ENCODE data around the gene HS6ST2.

Gene HS6ST2

GRCh38 chrX:132669142-132669541 is 289.3 kb downstream of the HS6ST2 start:
- H3K27me3 ChIP-seq (ENCODE audit: control insufficient read depth in 1 of 2, insufficient read depth in 2 of 2, low read length in 2 of 2) = no peaks in the 10 kb centered on the region
- no peaks in the 10 kb centered on the region for H3K36me3 ChIP-seq (ENCODE audit: control insufficient read depth in 1 of 2, insufficient read depth in 2 of 2, low read length in 2 of 2)
- H3K4me1 ChIP-seq (ENCODE audit: control insufficient read depth in 1 of 2, insufficient read depth in 2 of 2, low read length in 2 of 2) = no peaks in the 10 kb centered on the region
- no peak overlapping the region for H3K27ac ChIP-seq (ENCODE audit: low read depth, low read length)
- no peak overlapping the region for H3K4me3 ChIP-seq (ENCODE audit: low read depth in 1 of 2, low read length in 2 of 2)
- no peak overlapping the region for H3K9ac ChIP-seq (ENCODE audit: low read depth in 1 of 2, low read length in 2 of 2)
- no peaks in the 10 kb centered on the region for H3K9me3 ChIP-seq (ENCODE audit: control insufficient read depth in 1 of 2, low read length in 2 of 2)

GRCh38 chrX:132668178-132668577 is 290.3 kb downstream of the HS6ST2 start:
- Histone ChIP-seq H3K4me3 (ENCODE audit: low read depth in 1 of 2, low read length in 2 of 2) (no peak overlapping the region), H3K4me1 (ENCODE audit: control insufficient read depth in 1 of 2, insufficient read depth in 2 of 2, low read length in 2 of 2) (no peaks in the 10 kb centered on the region), H3K36me3 (ENCODE audit: control insufficient read depth in 1 of 2, insufficient read depth in 2 of 2, low read length in 2 of 2) (no peaks in the 10 kb centered on the region), H3K9me3 (ENCODE audit: control insufficient read depth in 1 of 2, low read length in 2 of 2) (no peaks in the 10 kb centered on the region), H3K9ac (ENCODE audit: low read depth in 1 of 2, low read length in 2 of 2) (no peak overlapping the region), H3K27me3 (ENCODE audit: control insufficient read depth in 1 of 2, insufficient read depth in 2 of 2, low read length in 2 of 2) (no peaks in the 10 kb centered on the region), H3K27ac (ENCODE audit: low read depth, low read length) (no peak overlapping the region)

- no peaks in the 10 kb centered on the region for H3K4me1 ChIP-seq (ENCODE audit: control insufficient read depth in 1 of 2, insufficient read depth in 2 of 2, low read length in 2 of 2)
- H3K27me3 ChIP-seq (ENCODE audit: control insufficient read depth in 1 of 2, insufficient read depth in 2 of 2, low read length in 2 of 2) = no peaks in the 10 kb centered on the region
- H3K4me3 ChIP-seq (ENCODE audit: low read depth in 1 of 2, low read length in 2 of 2) = no peak overlapping the region
These were observed 292.8 kb downstream of the HS6ST2 start for GRCh38 chrX:132665676-132666075.

GRCh38 chrX:132664273-132664672 is 294.2 kb downstream of the HS6ST2 start:
- Histone ChIP-seq H3K27ac (ENCODE audit: low read depth, low read length) (no peak overlapping the region), H3K4me1 (ENCODE audit: control insufficient read depth in 1 of 2, insufficient read depth in 2 of 2, low read length in 2 of 2) (no peaks in the 10 kb centered on the region), H3K4me3 (ENCODE audit: low read depth in 1 of 2, low read length in 2 of 2) (no peak overlapping the region), H3K9me3 (ENCODE audit: control insufficient read depth in 1 of 2, low read length in 2 of 2) (no peaks in the 10 kb centered on the region), H3K27me3 (ENCODE audit: control insufficient read depth in 1 of 2, insufficient read depth in 2 of 2, low read length in 2 of 2) (no peaks in the 10 kb centered on the region), H3K9ac (ENCODE audit: low read depth in 1 of 2, low read length in 2 of 2) (no peak overlapping the region), H3K36me3 (ENCODE audit: control insufficient read depth in 1 of 2, insufficient read depth in 2 of 2, low read length in 2 of 2) (no peaks in the 10 kb centered on the region)

More at GRCh38 chrX:132665676-132666075, 292.8 kb downstream of the HS6ST2 start:
- H3K27ac ChIP-seq (ENCODE audit: low read depth, low read length) = no peak overlapping the region
- H3K9ac ChIP-seq (ENCODE audit: low read depth in 1 of 2, low read length in 2 of 2) = no peak overlapping the region
- no peaks in the 10 kb centered on the region for H3K9me3 ChIP-seq (ENCODE audit: control insufficient read depth in 1 of 2, low read length in 2 of 2)
- H3K36me3 ChIP-seq (ENCODE audit: control insufficient read depth in 1 of 2, insufficient read depth in 2 of 2, low read length in 2 of 2) = no peaks in the 10 kb centered on the region

- H3K9ac ChIP-seq (ENCODE audit: low read depth in 1 of 2, low read length in 2 of 2) = no peak overlapping the region
- H3K36me3 ChIP-seq (ENCODE audit: control insufficient read depth in 1 of 2, insufficient read depth in 2 of 2, low read length in 2 of 2) = no peaks in the 10 kb centered on the region
- no peak overlapping the region for H3K4me3 ChIP-seq (ENCODE audit: low read depth in 1 of 2, low read length in 2 of 2)
- no peaks in the 10 kb centered on the region for H3K9me3 ChIP-seq (ENCODE audit: control insufficient read depth in 1 of 2, low read length in 2 of 2)
- no peaks in the 10 kb centered on the region for H3K4me1 ChIP-seq (ENCODE audit: control insufficient read depth in 1 of 2, insufficient read depth in 2 of 2, low read length in 2 of 2)
- no peaks in the 10 kb centered on the region for H3K27me3 ChIP-seq (ENCODE audit: control insufficient read depth in 1 of 2, insufficient read depth in 2 of 2, low read length in 2 of 2)
- no peak overlapping the region for H3K27ac ChIP-seq (ENCODE audit: low read depth, low read length)
These were observed 295.6 kb downstream of the HS6ST2 start for GRCh38 chrX:132662844-132663243.

GRCh38 chrX:132657876-132658275 is 300.6 kb downstream of the HS6ST2 start:
- no peaks in the 10 kb centered on the region for H3K4me1 ChIP-seq (ENCODE audit: control insufficient read depth in 1 of 2, insufficient read depth in 2 of 2, low read length in 2 of 2)
- H3K9ac ChIP-seq (ENCODE audit: low read depth in 1 of 2, low read length in 2 of 2) = no peak overlapping the region
- no peaks in the 10 kb centered on the region for H3K27me3 ChIP-seq (ENCODE audit: control insufficient read depth in 1 of 2, insufficient read depth in 2 of 2, low read length in 2 of 2)
- H3K4me3 ChIP-seq (ENCODE audit: low read depth in 1 of 2, low read length in 2 of 2) = no peak overlapping the region
- no peak overlapping the region for H3K27ac ChIP-seq (ENCODE audit: low read depth, low read length)
- no peaks in the 10 kb centered on the region for H3K36me3 ChIP-seq (ENCODE audit: control insufficient read depth in 1 of 2, insufficient read depth in 2 of 2, low read length in 2 of 2)
- no peaks in the 10 kb centered on the region for H3K9me3 ChIP-seq (ENCODE audit: control insufficient read depth in 1 of 2, low read length in 2 of 2)

GRCh38 chrX:132652871-132653270 is 305.6 kb downstream of the HS6ST2 start:
- Histone ChIP-seq H3K27me3 (ENCODE audit: control insufficient read depth in 1 of 2, insufficient read depth in 2 of 2, low read length in 2 of 2) (no peaks in the 10 kb centered on the region), H3K9me3 (ENCODE audit: control insufficient read depth in 1 of 2, low read length in 2 of 2) (no peaks in the 10 kb centered on the region), H3K4me1 (ENCODE audit: control insufficient read depth in 1 of 2, insufficient read depth in 2 of 2, low read length in 2 of 2) (no peaks in the 10 kb centered on the region), H3K27ac (ENCODE audit: low read depth, low read length) (no peak overlapping the region), H3K9ac (ENCODE audit: low read depth in 1 of 2, low read length in 2 of 2) (no peak overlapping the region), H3K36me3 (ENCODE audit: control insufficient read depth in 1 of 2, insufficient read depth in 2 of 2, low read length in 2 of 2) (no peaks in the 10 kb centered on the region), H3K4me3 (ENCODE audit: low read depth in 1 of 2, low read length in 2 of 2) (no peak overlapping the region)

- no peaks in the 10 kb centered on the region for H3K4me1 ChIP-seq (ENCODE audit: control insufficient read depth in 1 of 2, insufficient read depth in 2 of 2, low read length in 2 of 2)
- H3K36me3 ChIP-seq (ENCODE audit: control insufficient read depth in 1 of 2, insufficient read depth in 2 of 2, low read length in 2 of 2) = no peaks in the 10 kb centered on the region
- H3K27ac ChIP-seq (ENCODE audit: low read depth, low read length) = no peak overlapping the region
- no peak overlapping the region for H3K9ac ChIP-seq (ENCODE audit: low read depth in 1 of 2, low read length in 2 of 2)
- H3K27me3 ChIP-seq (ENCODE audit: control insufficient read depth in 1 of 2, insufficient read depth in 2 of 2, low read length in 2 of 2) = no peaks in the 10 kb centered on the region
- no peaks in the 10 kb centered on the region for H3K9me3 ChIP-seq (ENCODE audit: control insufficient read depth in 1 of 2, low read length in 2 of 2)
- H3K4me3 ChIP-seq (ENCODE audit: low read depth in 1 of 2, low read length in 2 of 2) = no peak overlapping the region
These were observed 306.9 kb downstream of the HS6ST2 start for GRCh38 chrX:132651421-132652086.

- H3K36me3 ChIP-seq (ENCODE audit: control insufficient read depth in 1 of 2, insufficient read depth in 2 of 2, low read length in 2 of 2) = no peaks in the 10 kb centered on the region
- H3K4me1 ChIP-seq (ENCODE audit: control insufficient read depth in 1 of 2, insufficient read depth in 2 of 2, low read length in 2 of 2) = no peaks in the 10 kb centered on the region
- no peak overlapping the region for H3K9ac ChIP-seq (ENCODE audit: low read depth in 1 of 2, low read length in 2 of 2)
- H3K9me3 ChIP-seq (ENCODE audit: control insufficient read depth in 1 of 2, low read length in 2 of 2) = no peaks in the 10 kb centered on the region
- H3K27ac ChIP-seq (ENCODE audit: low read depth, low read length) = no peak overlapping the region
- no peak overlapping the region for H3K4me3 ChIP-seq (ENCODE audit: low read depth in 1 of 2, low read length in 2 of 2)
- H3K27me3 ChIP-seq (ENCODE audit: control insufficient read depth in 1 of 2, insufficient read depth in 2 of 2, low read length in 2 of 2) = no peaks in the 10 kb centered on the region
These were observed 309.5 kb downstream of the HS6ST2 start for GRCh38 chrX:132648895-132649294.

- Histone ChIP-seq H3K27me3 (ENCODE audit: control insufficient read depth in 1 of 2, insufficient read depth in 2 of 2, low read length in 2 of 2) (no peaks in the 10 kb centered on the region), H3K4me3 (ENCODE audit: low read depth in 1 of 2, low read length in 2 of 2) (no peak overlapping the region)
These were observed 319.0 kb downstream of the HS6ST2 start for GRCh38 chrX:132639446-132639845.

GRCh38 chrX:132638313-132638712 is 320.1 kb downstream of the HS6ST2 start:
- Histone ChIP-seq H3K36me3 (ENCODE audit: control insufficient read depth in 1 of 2, insufficient read depth in 2 of 2, low read length in 2 of 2) (no peaks in the 10 kb centered on the region), H3K9ac (ENCODE audit: low read depth in 1 of 2, low read length in 2 of 2) (no peak overlapping the region), H3K9me3 (ENCODE audit: control insufficient read depth in 1 of 2, low read length in 2 of 2) (no peaks in the 10 kb centered on the region), H3K4me3 (ENCODE audit: low read depth in 1 of 2, low read length in 2 of 2) (no peak overlapping the region), H3K4me1 (ENCODE audit: control insufficient read depth in 1 of 2, insufficient read depth in 2 of 2, low read length in 2 of 2) (no peaks in the 10 kb centered on the region), H3K27me3 (ENCODE audit: control insufficient read depth in 1 of 2, insufficient read depth in 2 of 2, low read length in 2 of 2) (no peaks in the 10 kb centered on the region), H3K27ac (ENCODE audit: low read depth, low read length) (no peak overlapping the region)

More at GRCh38 chrX:132639446-132639845, 319.0 kb downstream of the HS6ST2 start:
- no peak overlapping the region for H3K9ac ChIP-seq (ENCODE audit: low read depth in 1 of 2, low read length in 2 of 2)
- no peaks in the 10 kb centered on the region for H3K9me3 ChIP-seq (ENCODE audit: control insufficient read depth in 1 of 2, low read length in 2 of 2)
- H3K27ac ChIP-seq (ENCODE audit: low read depth, low read length) = no peak overlapping the region
- no peaks in the 10 kb centered on the region for H3K4me1 ChIP-seq (ENCODE audit: control insufficient read depth in 1 of 2, insufficient read depth in 2 of 2, low read length in 2 of 2)
- no peaks in the 10 kb centered on the region for H3K36me3 ChIP-seq (ENCODE audit: control insufficient read depth in 1 of 2, insufficient read depth in 2 of 2, low read length in 2 of 2)
